ENCODE data around the gene CD59.

DNA sequence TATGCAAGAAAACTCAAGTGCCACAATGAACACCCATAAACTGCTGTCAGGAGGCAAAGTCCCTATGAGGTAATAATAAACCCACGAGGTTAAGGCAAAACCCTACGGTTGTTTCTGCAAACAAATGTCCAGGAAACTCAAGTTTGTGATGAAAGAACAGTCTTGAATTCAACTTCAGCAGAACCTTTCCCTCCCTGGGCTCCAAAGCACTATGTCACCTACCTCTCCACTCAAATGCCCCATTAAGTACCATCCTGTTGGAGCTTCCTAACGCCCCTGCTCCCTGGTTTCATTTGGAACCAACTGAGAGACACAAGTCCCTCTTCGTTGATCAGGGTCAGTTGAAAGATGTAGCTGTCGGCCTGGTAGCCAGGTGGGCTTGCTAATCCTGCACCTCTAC lies 33.0 kb downstream of the CD59 start:
- TF ChIP-seq, protein P1, sequence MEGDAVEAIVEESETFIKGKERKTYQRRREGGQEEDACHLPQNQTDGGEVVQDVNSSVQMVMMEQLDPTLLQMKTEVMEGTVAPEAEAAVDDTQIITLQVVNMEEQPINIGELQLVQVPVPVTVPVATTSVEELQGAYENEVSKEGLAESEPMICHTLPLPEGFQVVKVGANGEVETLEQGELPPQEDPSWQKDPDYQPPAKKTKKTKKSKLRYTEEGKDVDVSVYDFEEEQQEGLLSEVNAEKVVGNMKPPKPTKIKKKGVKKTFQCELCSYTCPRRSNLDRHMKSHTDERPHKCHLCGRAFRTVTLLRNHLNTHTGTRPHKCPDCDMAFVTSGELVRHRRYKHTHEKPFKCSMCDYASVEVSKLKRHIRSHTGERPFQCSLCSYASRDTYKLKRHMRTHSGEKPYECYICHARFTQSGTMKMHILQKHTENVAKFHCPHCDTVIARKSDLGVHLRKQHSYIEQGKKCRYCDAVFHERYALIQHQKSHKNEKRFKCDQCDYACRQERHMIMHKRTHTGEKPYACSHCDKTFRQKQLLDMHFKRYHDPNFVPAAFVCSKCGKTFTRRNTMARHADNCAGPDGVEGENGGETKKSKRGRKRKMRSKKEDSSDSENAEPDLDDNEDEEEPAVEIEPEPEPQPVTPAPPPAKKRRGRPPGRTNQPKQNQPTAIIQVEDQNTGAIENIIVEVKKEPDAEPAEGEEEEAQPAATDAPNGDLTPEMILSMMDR (IDR thresholded peaks at IDR 0.05) = no peak
- no peak for TF ChIP-seq POLR2A (IDR thresholded peaks at IDR 0.05)
- no peak for TF ChIP-seq POLR2AphosphoS5 (IDR thresholded peaks at IDR 0.05)
- no peak for TF ChIP-seq EP300 (IDR thresholded peaks at IDR 0.05)
